ENCODE results near the gene TBL1X. TPM values are rescaled to one million over a fixed set of nuclear protein-coding genes. Genes with fewer than 3 reads are reported as not detected.

The TBL1X gene
- total and polyA plus RNA-seq, 8 donors = 4.7 to 53.1 (median 9.5) TPM

- intact Hi-C loops (cut with DNase I; ENCODE audit: low total_unique reads) = no loop called here
- H3K36me3 ChIP-seq = no peaks in the 10 kb centered on the region
- H3K4me1 ChIP-seq = no peaks in the 10 kb centered on the region
- peaks cover 0 to 4% (median 0%) of the 10 kb centered on the region in 4 donors for H3K9me3 ChIP-seq
- TF ChIP-seq CTCF (IDR thresholded peaks at IDR 0.05) (no peak), POLR2AphosphoS5 (IDR thresholded peaks at IDR 0.05) (no peak), EP300 (IDR thresholded peaks at IDR 0.05) (no peak), POLR2A (IDR thresholded peaks at IDR 0.05) (no peak)
- DNase-seq = no peak
- H3K27me3 ChIP-seq = no peaks in the 10 kb centered on the region
- WGBS, 5 donors = 82 to 88% (median 85%) methylated on average over 4 of the region's 4 CpGs
- H3K4me3 ChIP-seq = no peak overlapping the region
- H3K27ac ChIP-seq = no peak overlapping the region
Observed at GRCh38 chrX:9747644-9748043, 282.8 kb downstream of the TBL1X start.

- WGBS, 5 donors = 60 to 66% (median 65%) methylated on average over 8 to 11 of the region's 11 CpGs
- intact Hi-C loops (cut with DNase I; ENCODE audit: low total_unique reads) = no loop called here
- no peak for DNase-seq
Observed at GRCh38 chrX:9749146-9749692, 284.4 kb downstream of the TBL1X start.

GRCh38 chrX:9757366-9757765, 292.5 kb downstream of the TBL1X start:
- no peaks in the 10 kb centered on the region for H3K36me3 ChIP-seq
- no peak overlapping the region for H3K27ac ChIP-seq
- WGBS, 5 donors = 84 to 98% (median 93%) methylated on average over 7 of the region's 7 CpGs
- peaks cover 0 to 15% (median 5%) of the 10 kb centered on the region in 4 donors for H3K9me3 ChIP-seq
- TF ChIP-seq EP300 (IDR thresholded peaks at IDR 0.05) = no peak
- TF ChIP-seq POLR2A (IDR thresholded peaks at IDR 0.05) = no peak
- TF ChIP-seq CTCF (IDR thresholded peaks at IDR 0.05) = no peak
- no peak for TF ChIP-seq POLR2AphosphoS5 (IDR thresholded peaks at IDR 0.05)
- H3K4me1 ChIP-seq = no peaks in the 10 kb centered on the region
- H3K27me3 ChIP-seq = no peaks in the 10 kb centered on the region
- no peak overlapping the region for H3K4me3 ChIP-seq
- no peak for DNase-seq
- intact Hi-C loops (cut with DNase I; ENCODE audit: low total_unique reads) = no loop called here

More at GRCh38 chrX:9749146-9749692, 284.4 kb downstream of the TBL1X start:
- Histone ChIP-seq H3K9me3 (peaks cover 0 to 4% (median 0%) of the 10 kb centered on the region in 4 donors), H3K4me3 (no peak overlapping the region), H3K36me3 (no peaks in the 10 kb centered on the region), H3K27me3 (no peaks in the 10 kb centered on the region), H3K4me1 (no peaks in the 10 kb centered on the region), H3K27ac (no peak overlapping the region)
- no peak for TF ChIP-seq CTCF (IDR thresholded peaks at IDR 0.05)
- TF ChIP-seq POLR2A (IDR thresholded peaks at IDR 0.05) = no peak
- TF ChIP-seq EP300 (IDR thresholded peaks at IDR 0.05) = no peak
- TF ChIP-seq POLR2AphosphoS5 (IDR thresholded peaks at IDR 0.05) = no peak

GRCh38 chrX:9758021-9758638, 293.3 kb downstream of the TBL1X start:
- no peak for DNase-seq
- Histone ChIP-seq H3K4me1 (no peaks in the 10 kb centered on the region), H3K27me3 (no peaks in the 10 kb centered on the region), H3K27ac (no peak overlapping the region), H3K9me3 (peaks cover 0 to 15% (median 5%) of the 10 kb centered on the region in 4 donors), H3K36me3 (no peaks in the 10 kb centered on the region), H3K4me3 (no peak overlapping the region)
- no peak for TF ChIP-seq CTCF (IDR thresholded peaks at IDR 0.05)
- WGBS, 5 donors = 20 to 41% (median 33%) methylated on average over 4 of the region's 4 CpGs
- intact Hi-C loops (cut with DNase I; ENCODE audit: low total_unique reads) = no loop called here

Measured in stomach (tissue), 9 donors.